ENCODE data around the gene PPM1E. TPM values are rescaled to one million over a fixed set of nuclear protein-coding genes. Genes with fewer than 3 reads are reported as not detected.
A peak's percentile ranks its signal among the peaks of the same experiment; 100 is the strongest.
"Not testable (repeated sequence)": the region's sequence is repeated elsewhere in the genome, so short reads cannot be mapped to it uniquely, and the experiment has no call there.

The PPM1E gene
- total RNA-seq, 1 donor from 2014 or later, result 1.7 TPM

- TF ChIP-seq, protein P1, sequence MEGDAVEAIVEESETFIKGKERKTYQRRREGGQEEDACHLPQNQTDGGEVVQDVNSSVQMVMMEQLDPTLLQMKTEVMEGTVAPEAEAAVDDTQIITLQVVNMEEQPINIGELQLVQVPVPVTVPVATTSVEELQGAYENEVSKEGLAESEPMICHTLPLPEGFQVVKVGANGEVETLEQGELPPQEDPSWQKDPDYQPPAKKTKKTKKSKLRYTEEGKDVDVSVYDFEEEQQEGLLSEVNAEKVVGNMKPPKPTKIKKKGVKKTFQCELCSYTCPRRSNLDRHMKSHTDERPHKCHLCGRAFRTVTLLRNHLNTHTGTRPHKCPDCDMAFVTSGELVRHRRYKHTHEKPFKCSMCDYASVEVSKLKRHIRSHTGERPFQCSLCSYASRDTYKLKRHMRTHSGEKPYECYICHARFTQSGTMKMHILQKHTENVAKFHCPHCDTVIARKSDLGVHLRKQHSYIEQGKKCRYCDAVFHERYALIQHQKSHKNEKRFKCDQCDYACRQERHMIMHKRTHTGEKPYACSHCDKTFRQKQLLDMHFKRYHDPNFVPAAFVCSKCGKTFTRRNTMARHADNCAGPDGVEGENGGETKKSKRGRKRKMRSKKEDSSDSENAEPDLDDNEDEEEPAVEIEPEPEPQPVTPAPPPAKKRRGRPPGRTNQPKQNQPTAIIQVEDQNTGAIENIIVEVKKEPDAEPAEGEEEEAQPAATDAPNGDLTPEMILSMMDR (IDR thresholded peaks at IDR 0.05), result no peak
- Mint-ChIP-seq H3K27ac (ENCODE audit: unreplicated experiment) (no peak overlapping the region), H3K4me3 (ENCODE audit: unreplicated experiment) (no peak overlapping the region), H3K36me3 (ENCODE audit: unreplicated experiment) (peaks cover 2% of the 10 kb centered on the region), H3K9me3 (ENCODE audit: unreplicated experiment) (peaks cover 38% of the 10 kb centered on the region), H3K4me1 (ENCODE audit: unreplicated experiment) (no peaks in the 10 kb centered on the region), H3K27me3 (ENCODE audit: unreplicated experiment) (peaks cover 2% of the 10 kb centered on the region)
- DNase-seq (ENCODE audit: extremely low spot score, unreplicated experiment), result no peak
Measured at GRCh38 chr17:58947824-58948223, 192.2 kb downstream of the PPM1E start.

- Mint-ChIP-seq H3K9me3 (ENCODE audit: unreplicated experiment) (peaks cover 17% of the 10 kb centered on the region), H3K4me1 (ENCODE audit: unreplicated experiment) (peaks cover 11% of the 10 kb centered on the region)
- DNase-seq (ENCODE audit: extremely low spot score, unreplicated experiment); H3K36me3 Mint-ChIP-seq (ENCODE audit: unreplicated experiment); H3K4me3 Mint-ChIP-seq (ENCODE audit: unreplicated experiment); H3K27me3 Mint-ChIP-seq (ENCODE audit: unreplicated experiment); H3K27ac Mint-ChIP-seq (ENCODE audit: unreplicated experiment): not testable (repeated sequence)
Measured at GRCh38 chr17:58954358-58954757, 198.7 kb downstream of the PPM1E start.

DNA sequence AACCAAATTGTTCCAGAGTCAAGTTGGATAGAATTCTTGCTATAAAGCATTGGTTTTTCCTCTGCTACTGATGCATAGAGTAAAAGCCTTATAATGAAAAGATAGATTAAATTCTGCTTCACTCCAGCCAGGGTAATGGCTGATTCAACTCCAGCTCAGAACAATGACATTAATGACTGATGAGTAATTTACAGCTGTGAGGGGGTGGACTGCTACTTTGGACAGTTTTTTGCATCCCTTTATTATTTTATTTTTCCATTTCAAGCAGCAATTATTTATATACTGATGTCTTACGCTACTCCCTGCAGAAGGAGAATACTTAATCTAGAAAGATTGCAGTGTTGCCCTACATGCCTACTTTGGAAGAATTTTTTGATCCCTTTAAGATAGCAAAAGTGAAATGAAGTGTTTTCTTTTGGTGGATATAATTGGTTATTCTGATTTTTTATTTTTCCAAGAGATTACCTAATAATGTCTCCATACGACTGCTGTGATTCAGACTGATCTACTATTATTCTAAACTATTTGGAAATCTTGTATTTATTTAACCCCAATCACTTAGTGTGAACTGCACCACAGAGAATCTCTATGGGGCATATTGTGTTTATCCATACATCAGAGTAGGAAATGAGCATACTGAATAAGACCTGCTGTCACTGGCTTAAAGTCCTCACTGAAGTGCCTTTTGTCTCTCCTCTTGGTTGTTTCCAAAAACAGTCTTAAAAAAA is 201.5 kb downstream of the PPM1E start:
- no peak for DNase-seq (ENCODE audit: extremely low spot score, unreplicated experiment)
- Mint-ChIP-seq H3K4me3 (ENCODE audit: unreplicated experiment) (no peak overlapping the region), H3K36me3 (ENCODE audit: unreplicated experiment) (no peaks in the 10 kb centered on the region), H3K27ac (ENCODE audit: unreplicated experiment) (peak overlapping the region; percentile 46), H3K27me3 (ENCODE audit: unreplicated experiment) (no peaks in the 10 kb centered on the region), H3K9me3 (ENCODE audit: unreplicated experiment) (no peaks in the 10 kb centered on the region), H3K4me1 (ENCODE audit: unreplicated experiment) (peaks cover 11% of the 10 kb centered on the region)
- TF ChIP-seq, protein P1 (IDR thresholded peaks at IDR 0.05), result no peak

- not testable (repeated sequence) for H3K27me3 Mint-ChIP-seq (ENCODE audit: unreplicated experiment); H3K36me3 Mint-ChIP-seq (ENCODE audit: unreplicated experiment); H3K4me3 Mint-ChIP-seq (ENCODE audit: unreplicated experiment); H3K9me3 Mint-ChIP-seq (ENCODE audit: unreplicated experiment); DNase-seq (ENCODE audit: extremely low spot score, unreplicated experiment)
- H3K4me1 Mint-ChIP-seq (ENCODE audit: unreplicated experiment), result peaks cover 11% of the 10 kb centered on the region
- peak overlapping the region; percentile 46 for H3K27ac Mint-ChIP-seq (ENCODE audit: unreplicated experiment)
Measured at GRCh38 chr17:58957725-58958073, 202.0 kb downstream of the PPM1E start.

DNA sequence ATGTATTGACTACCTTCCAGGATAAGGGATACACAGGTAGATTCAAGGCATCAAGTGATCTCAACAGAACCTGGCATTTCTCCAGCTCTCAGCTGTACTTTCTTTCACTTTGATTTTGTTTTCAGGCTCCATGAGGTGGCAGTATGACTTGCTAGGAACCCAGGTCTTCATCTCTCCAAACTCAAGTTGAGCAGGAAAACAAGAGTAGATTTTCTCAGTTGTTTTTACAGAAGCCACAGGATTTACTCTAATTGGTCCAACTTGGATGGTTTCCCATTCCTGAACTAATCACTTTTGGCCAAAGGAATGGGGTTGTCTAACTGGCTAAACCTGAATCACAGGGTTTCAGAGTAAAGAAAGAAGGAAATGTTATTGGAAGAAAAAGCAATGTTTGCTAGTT is 204.4 kb downstream of the PPM1E start:
- TF ChIP-seq, protein P1 (IDR thresholded peaks at IDR 0.05), result peak; percentile 38
- Mint-ChIP-seq H3K9me3 (ENCODE audit: unreplicated experiment) (no peaks in the 10 kb centered on the region), H3K27me3 (ENCODE audit: unreplicated experiment) (no peaks in the 10 kb centered on the region), H3K27ac (ENCODE audit: unreplicated experiment) (no peak overlapping the region), H3K4me1 (ENCODE audit: unreplicated experiment) (peaks cover 11% of the 10 kb centered on the region), H3K36me3 (ENCODE audit: unreplicated experiment) (no peaks in the 10 kb centered on the region), H3K4me3 (ENCODE audit: unreplicated experiment) (no peak overlapping the region)
- no peak for DNase-seq (ENCODE audit: extremely low spot score, unreplicated experiment)

DNA sequence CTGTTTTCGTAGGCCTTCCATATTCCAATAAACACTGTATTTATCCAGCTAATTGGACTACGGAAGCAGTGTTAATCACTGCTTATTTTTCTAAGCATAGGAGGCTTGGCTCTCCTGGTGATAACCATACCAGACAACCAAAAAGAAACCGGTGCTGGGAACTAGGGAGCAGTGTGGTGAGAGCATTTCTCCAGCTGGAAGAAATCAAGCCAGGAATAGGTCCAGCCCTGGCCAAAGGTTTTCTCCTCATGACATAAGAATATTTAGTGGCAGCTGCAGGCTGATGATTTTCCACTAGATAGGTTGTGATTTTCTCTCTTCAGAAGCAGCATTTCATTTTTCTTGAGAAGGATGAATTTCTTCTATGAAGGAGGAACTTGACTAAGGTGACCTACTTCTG is 209.6 kb downstream of the PPM1E start:
- H3K4me3 Mint-ChIP-seq (ENCODE audit: unreplicated experiment), result no peak overlapping the region

More for the DNA sequence above, 209.6 kb downstream of the PPM1E start:
- H3K9me3 Mint-ChIP-seq (ENCODE audit: unreplicated experiment), result no peaks in the 10 kb centered on the region
- no peaks in the 10 kb centered on the region for H3K36me3 Mint-ChIP-seq (ENCODE audit: unreplicated experiment)
- H3K4me1 Mint-ChIP-seq (ENCODE audit: unreplicated experiment), result no peaks in the 10 kb centered on the region
- no peaks in the 10 kb centered on the region for H3K27me3 Mint-ChIP-seq (ENCODE audit: unreplicated experiment)
- DNase-seq (ENCODE audit: extremely low spot score, unreplicated experiment), result no peak
- H3K27ac Mint-ChIP-seq (ENCODE audit: unreplicated experiment), result no peak overlapping the region
- TF ChIP-seq, protein P1 (IDR thresholded peaks at IDR 0.05), result no peak

Measured in osteocyte (in vitro differentiated cells).